Motor neuron (in vitro differentiated cells): ENCODE data around the gene VWA5B1. TPM values are rescaled to one million over a fixed set of nuclear protein-coding genes. Genes with fewer than 3 reads are reported as not detected.
A peak's percentile ranks its signal among the peaks of the same experiment; 100 is the strongest.

ENCODE experiments used
- ATAC-seq, 8 experiments: fragments of 200-7000 bp; cut with Tn5 transposase; replicated peaks in 6 of 8; 2 replicates each; pipeline ENCODE4 v1.8.0; 2021; ENCODE audit warnings: mild to moderate bottlenecking in 8 of 8, moderate library complexity in 8 of 8
- H3K27ac ChIP-seq, 2 donors: fragments of 250-450 bp; sonication (Bioruptor Pico); 2 replicates each; pipeline ENCODE4 v1.9.0; 2021; ENCODE audit warnings: antibody characterized with exemption in 2 of 2, mild to moderate bottlenecking in 2 of 2, moderate library complexity in 1 of 2
- H3K4me1 ChIP-seq, 2 donors: fragments of 250-450 bp; sonication (Bioruptor Pico); replicated peaks in 1 of 2; 2 replicates each; pipeline ENCODE4 v1.6.1; 2021; ENCODE audit warnings: antibody characterized with exemption in 2 of 2, mild to moderate bottlenecking in 2 of 2, moderate library complexity in 1 of 2
- H3K4me3 ChIP-seq, 5 donors: fragments of 250-450 bp; sonication (Bioruptor Pico); 2 replicates each; pipeline ENCODE4 v1.9.0; 2021; ENCODE audit warnings: antibody characterized with exemption in 5 of 5, mild to moderate bottlenecking in 5 of 5, moderate library complexity in 4 of 5
- WGBS, 10 experiments: fragments of 450-650 bp; shearing (Covaris generic); methylation state at CpG; one replicate each; pipeline ENCODE4 v1.0.0; 2022; 5-methylcytosine and 5-hydroxymethylcytosine counted together
- in situ Hi-C, 9 experiments: fragments of 400-800 bp; cut with MboI; loops; one replicate each; pipeline ENCODE4 v1.15.0; 2021; ENCODE audit warnings: low sequenced_read_pairs in 9 of 9, low pct_unique_long_range_greater_than_20kb in 2 of 9; ENCODE audit not compliant: unreplicated experiment in 9 of 9
- total RNA-seq, 8 experiments: library from RNA; unstranded; fragments of 300-600 nt; gene quantifications; 2 replicates each; pipeline versions ENCODE4 v1.2.3 to v1.2.4, GENCODE V29; 2022

Gene VWA5B1
- total RNA-seq, 8 experiments from 2014 or later = 0.21 to 1.3 (median 0.63) TPM; not detected in 2

- Histone ChIP-seq H3K4me3 (no peak overlapping the region), H3K27ac (no peak overlapping the region), H3K4me1 (peaks cover 28 to 32% of the 10 kb centered on the region in 2 donors)
- WGBS, 10 experiments = 20 to 100% (median 35%) methylated on average over 1 to 4 of the region's 6 CpGs; no CpG with 5 or more reads in 6 of the 10 experiments
- in situ Hi-C loops = no loop called here
- no peak for ATAC-seq
Measured at GRCh38 chr1:20327467-20327866, 36.8 kb downstream of the VWA5B1 start.

GRCh38 chr1:20328201-20328600 is 37.5 kb downstream of the VWA5B1 start:
- H3K4me1 ChIP-seq = peaks cover 27 to 31% of the 10 kb centered on the region in 2 donors
- no peak for ATAC-seq
- in situ Hi-C loops = no loop called here
- no peak overlapping the region for H3K4me3 ChIP-seq
- H3K27ac ChIP-seq = no peak overlapping the region
- WGBS, 10 experiments = 34 to 92% (median 80%) methylated on average over 1 to 7 of the region's 7 CpGs; no CpG with 5 or more reads in 1 of the 10 experiments

- peaks cover 16 to 23% of the 10 kb centered on the region in 2 donors for H3K4me1 ChIP-seq
- no peak for ATAC-seq
- WGBS, 10 experiments = 35 to 95% (median 89%) methylated on average over 2 to 10 of the region's 14 CpGs; no CpG with 5 or more reads in 1 of the 10 experiments
- H3K4me3 ChIP-seq = no peak overlapping the region
- no peak overlapping the region for H3K27ac ChIP-seq
- in situ Hi-C loops = no loop called here
Measured at GRCh38 chr1:20329793-20330542, 39.3 kb downstream of the VWA5B1 start.

- Histone ChIP-seq H3K4me3 (no peak overlapping the region), H3K27ac (no peak overlapping the region), H3K4me1 (peaks cover 4 to 7% of the 10 kb centered on the region in 2 donors)
- in situ Hi-C loops = no loop called here
- no peak for ATAC-seq
- 40 to 100% (median 82%) methylated on average over 1 to 5 of the region's 5 CpGs; no CpG with 5 or more reads in 2 of the 10 experiments for WGBS, 10 experiments
Measured at GRCh38 chr1:20334103-20334502, 43.4 kb downstream of the VWA5B1 start.

- no peak for ATAC-seq
- Histone ChIP-seq H3K4me3 (no peak overlapping the region), H3K4me1 (peaks cover 22 to 27% of the 10 kb centered on the region in 2 donors), H3K27ac (no peak overlapping the region)
- in situ Hi-C loops = no loop called here
- 19 to 100% (median 90%) methylated on average over 1 to 13 of the region's 13 CpGs; no CpG with 5 or more reads in 1 of the 10 experiments for WGBS, 10 experiments
Measured at GRCh38 chr1:20336105-20336605, 45.5 kb downstream of the VWA5B1 start.

GRCh38 chr1:20337581-20337980 is 46.9 kb downstream of the VWA5B1 start:
- Histone ChIP-seq H3K4me1 (peaks cover 36 to 41% of the 10 kb centered on the region in 2 donors), H3K4me3 (no peak overlapping the region), H3K27ac (no peak overlapping the region)
- in situ Hi-C loops = no loop called here
- 60 to 100% (median 84%) methylated on average over 1 to 7 of the region's 7 CpGs; no CpG with 5 or more reads in 3 of the 10 experiments for WGBS, 10 experiments
- no peak for ATAC-seq

GRCh38 chr1:20339811-20340457 is 49.3 kb downstream of the VWA5B1 start:
- peaks cover 51 to 60% of the 10 kb centered on the region in 2 donors for H3K4me1 ChIP-seq
- 28 to 61% (median 52%) methylated on average over 1 to 8 of the region's 9 CpGs; no CpG with 5 or more reads in 4 of the 10 experiments for WGBS, 10 experiments
- H3K27ac ChIP-seq = peak overlapping the region; percentile 58 to 76
- in situ Hi-C loops = no loop called here
- no peak overlapping the region for H3K4me3 ChIP-seq
- peak in 5 of 8 experiments; percentile 65 to 81 (median 69) for ATAC-seq

GRCh38 chr1:20342294-20343148 is 51.8 kb downstream of the VWA5B1 start:
- WGBS, 10 experiments = 0 to 83% (median 21%) methylated on average over 1 to 8 of the region's 17 CpGs; no CpG with 5 or more reads in 7 of the 10 experiments
- Histone ChIP-seq H3K27ac (peak overlapping the region; percentile 82 to 87), H3K4me1 (peaks cover 51 to 60% of the 10 kb centered on the region in 2 donors), H3K4me3 (peak overlapping the region; percentile 15 to 26 (median 23))
- in situ Hi-C loops = no loop called here
- ATAC-seq = peak in 1 of 8 experiments; percentile 0

- peak in 6 of 8 experiments; percentile 58 to 74 (median 72) for ATAC-seq
- H3K4me1 ChIP-seq = peaks cover 54 to 63% of the 10 kb centered on the region in 2 donors
- in situ Hi-C loops = no loop called here
- H3K27ac ChIP-seq = peak overlapping the region; percentile 84 to 89
- H3K4me3 ChIP-seq = peak overlapping the region; percentile 15 to 39 (median 30)
- WGBS, 10 experiments = 12 to 23% methylated on average over 8 to 22 of the region's 59 CpGs; no CpG with 5 or more reads in 8 of the 10 experiments
Measured at GRCh38 chr1:20343149-20343937, 52.7 kb downstream of the VWA5B1 start.

GRCh38 chr1:20343938-20344302 is 53.2 kb downstream of the VWA5B1 start:
- 20 to 22% methylated on average over 1 to 3 of the region's 10 CpGs; no CpG with 5 or more reads in 8 of the 10 experiments for WGBS, 10 experiments
- no peak for ATAC-seq
- in situ Hi-C loops = no loop called here
- Histone ChIP-seq H3K4me1 (peaks cover 58 to 63% of the 10 kb centered on the region in 2 donors), H3K4me3 (peak overlapping the region in 4 of 5 donors; percentile 29 to 39 (median 34)), H3K27ac (peak overlapping the region; percentile 84 to 89)

- ATAC-seq = no peak
- no peak overlapping the region for H3K4me3 ChIP-seq
- peaks cover 51 to 55% of the 10 kb centered on the region in 2 donors for H3K4me1 ChIP-seq
- H3K27ac ChIP-seq = no peak overlapping the region
- in situ Hi-C loops = no loop called here
- 31 to 87% (median 73%) methylated on average over 1 to 7 of the region's 7 CpGs for WGBS, 10 experiments
Measured at GRCh38 chr1:20344738-20345137, 54.1 kb downstream of the VWA5B1 start.

- peaks cover 44 to 48% of the 10 kb centered on the region in 2 donors for H3K4me1 ChIP-seq
- no peak overlapping the region for H3K4me3 ChIP-seq
- no peak for ATAC-seq
- WGBS, 10 experiments = 40 to 98% (median 62%) methylated on average over 2 to 10 of the region's 13 CpGs; no CpG with 5 or more reads in 5 of the 10 experiments
- in situ Hi-C loops = no loop called here
- H3K27ac ChIP-seq = no peak overlapping the region
Measured at GRCh38 chr1:20345419-20345818, 54.7 kb downstream of the VWA5B1 start.
